ENCODE data around the gene DOK4. TPM values are rescaled to one million over a fixed set of nuclear protein-coding genes. Genes with fewer than 3 reads are reported as not detected.

The DOK4 gene
- total RNA-seq, 4 donors from 2014 or later: 1.8 to 31.6 (median 24.5) TPM

GRCh38 chr16:57530522-57531252 lies 44.4 kb upstream of the DOK4 start:
- intact Hi-C loops (cut with DNase I; ENCODE audit: low total_unique reads): no loop called here
- peak; percentile 14 to 15 for DNase-seq
- TF ChIP-seq POLR2A (IDR thresholded peaks at IDR 0.05): no peak
- TF ChIP-seq CTCF (IDR thresholded peaks at IDR 0.05): no peak
- no peaks in the 10 kb centered on the region for H3K27me3 ChIP-seq
- H3K4me1 ChIP-seq: peaks cover 5 to 21% of the 10 kb centered on the region in 2 donors
- no peaks in the 10 kb centered on the region for H3K36me3 ChIP-seq
- no peaks in the 10 kb centered on the region for H3K9me3 ChIP-seq
- H3K4me3 ChIP-seq: no peak overlapping the region
- peak overlapping the region; percentile 62 to 71 for H3K27ac ChIP-seq

- Histone ChIP-seq H3K9me3 (no peaks in the 10 kb centered on the region), H3K4me3 (no peak overlapping the region), H3K27ac (peak overlapping the region; percentile 62 to 71), H3K4me1 (peaks cover 5 to 18% of the 10 kb centered on the region in 2 donors), H3K27me3 (no peaks in the 10 kb centered on the region), H3K36me3 (no peaks in the 10 kb centered on the region)
- DNase-seq: peak; percentile 61 to 78
- TF ChIP-seq POLR2A (IDR thresholded peaks at IDR 0.05): no peak
- TF ChIP-seq CTCF (IDR thresholded peaks at IDR 0.05): no peak
- intact Hi-C loops (cut with DNase I; ENCODE audit: low total_unique reads): no loop called here
These were observed 43.8 kb upstream of the DOK4 start for GRCh38 chr16:57530104-57530521.

GRCh38 chr16:57529391-57530103 lies 43.3 kb upstream of the DOK4 start:
- no peaks in the 10 kb centered on the region for H3K9me3 ChIP-seq
- no peaks in the 10 kb centered on the region for H3K27me3 ChIP-seq
- peaks cover 5 to 12% of the 10 kb centered on the region in 2 donors for H3K4me1 ChIP-seq
- TF ChIP-seq CTCF (IDR thresholded peaks at IDR 0.05) (no peak), POLR2A (IDR thresholded peaks at IDR 0.05) (no peak)
- no peaks in the 10 kb centered on the region for H3K36me3 ChIP-seq
- H3K4me3 ChIP-seq: no peak overlapping the region
- intact Hi-C loops (cut with DNase I; ENCODE audit: low total_unique reads): no loop called here
- peak overlapping the region; percentile 62 to 71 for H3K27ac ChIP-seq
- no peak for DNase-seq

- DNase-seq: peak; percentile 17 to 19
- Histone ChIP-seq H3K36me3 (no peaks in the 10 kb centered on the region), H3K4me3 (no peak overlapping the region), H3K9me3 (no peaks in the 10 kb centered on the region), H3K27ac (no peak overlapping the region), H3K4me1 (peaks cover 5 to 9% of the 10 kb centered on the region in 2 donors), H3K27me3 (no peaks in the 10 kb centered on the region)
- TF ChIP-seq CTCF (IDR thresholded peaks at IDR 0.05) (no peak), POLR2A (IDR thresholded peaks at IDR 0.05) (no peak)
- intact Hi-C loops (cut with DNase I; ENCODE audit: low total_unique reads): no loop called here
These were observed 42.5 kb upstream of the DOK4 start for GRCh38 chr16:57528499-57529390.

All from uterus (tissue), 4 donors.